ENCODE measurements around the gene DOCK9. TPM values are rescaled to one million over a fixed set of nuclear protein-coding genes. Genes with fewer than 3 reads are reported as not detected.

DOCK9 gene
- total RNA-seq, 1 experiment from 2014 or later: 30.5 TPM

DNA sequence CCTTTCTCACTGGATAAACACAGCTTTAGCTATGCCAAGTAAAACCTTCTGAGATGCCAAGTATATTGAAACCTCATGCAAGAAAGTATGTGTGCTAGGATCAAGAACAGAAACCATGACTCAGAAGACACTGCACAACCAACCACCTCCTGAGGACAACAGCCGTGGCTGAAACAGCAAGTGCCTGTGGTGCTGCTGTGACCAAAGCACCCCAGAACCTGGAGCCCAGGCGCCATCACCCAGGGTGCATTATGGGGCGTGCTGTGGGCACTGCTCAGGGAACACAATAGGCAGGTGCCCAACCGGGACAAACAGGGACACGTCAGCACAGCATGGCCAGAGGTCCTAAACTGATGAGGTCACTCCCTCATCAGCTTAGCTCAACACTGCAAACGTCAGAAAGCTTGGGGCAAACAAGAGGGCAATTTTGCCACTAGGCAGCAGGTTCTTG lies 124.1 kb downstream of the DOCK9 start:
- Histone ChIP-seq H3K36me3 (ENCODE audit: control insufficient read depth, insufficient read depth, low read length) (no peaks in the 10 kb centered on the region), H3K27me3 (ENCODE audit: control insufficient read depth, insufficient read depth, low read length) (no peaks in the 10 kb centered on the region), H3K4me3 (ENCODE audit: low read depth in 2 of 2, low read length in 2 of 2) (no peak overlapping the region), H3K27ac (ENCODE audit: low read length) (no peak overlapping the region), H3K9me3 (ENCODE audit: control insufficient read depth, insufficient read depth, low read depth, low read length) (no peaks in the 10 kb centered on the region), H3K4me1 (ENCODE audit: control insufficient read depth, insufficient read depth, low read length) (no peaks in the 10 kb centered on the region)
- no TSS peak for BruUV-seq (replicated peaks)
- in situ Hi-C loops (cut with HindIII; ENCODE audit: low pct_unique_long_range_greater_than_20kb, low sequenced_read_pairs) (no loop called here), intact Hi-C loops (cut with micrococcal nuclease; ENCODE audit: unreplicated experiment) (no loop called here)
- ChIA-PET POLR2A (no interaction called here), CTCF (interaction anchor here (0.7 kb wide), 1 partner anchor 46 kb away, joined by 4 read pairs; no protein-coding TSS in a partner anchor)
- TF ChIP-seq, protein P1, sequence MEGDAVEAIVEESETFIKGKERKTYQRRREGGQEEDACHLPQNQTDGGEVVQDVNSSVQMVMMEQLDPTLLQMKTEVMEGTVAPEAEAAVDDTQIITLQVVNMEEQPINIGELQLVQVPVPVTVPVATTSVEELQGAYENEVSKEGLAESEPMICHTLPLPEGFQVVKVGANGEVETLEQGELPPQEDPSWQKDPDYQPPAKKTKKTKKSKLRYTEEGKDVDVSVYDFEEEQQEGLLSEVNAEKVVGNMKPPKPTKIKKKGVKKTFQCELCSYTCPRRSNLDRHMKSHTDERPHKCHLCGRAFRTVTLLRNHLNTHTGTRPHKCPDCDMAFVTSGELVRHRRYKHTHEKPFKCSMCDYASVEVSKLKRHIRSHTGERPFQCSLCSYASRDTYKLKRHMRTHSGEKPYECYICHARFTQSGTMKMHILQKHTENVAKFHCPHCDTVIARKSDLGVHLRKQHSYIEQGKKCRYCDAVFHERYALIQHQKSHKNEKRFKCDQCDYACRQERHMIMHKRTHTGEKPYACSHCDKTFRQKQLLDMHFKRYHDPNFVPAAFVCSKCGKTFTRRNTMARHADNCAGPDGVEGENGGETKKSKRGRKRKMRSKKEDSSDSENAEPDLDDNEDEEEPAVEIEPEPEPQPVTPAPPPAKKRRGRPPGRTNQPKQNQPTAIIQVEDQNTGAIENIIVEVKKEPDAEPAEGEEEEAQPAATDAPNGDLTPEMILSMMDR (IDR thresholded peaks at IDR 0.05): no peak
- TF ChIP-seq, protein P2, sequence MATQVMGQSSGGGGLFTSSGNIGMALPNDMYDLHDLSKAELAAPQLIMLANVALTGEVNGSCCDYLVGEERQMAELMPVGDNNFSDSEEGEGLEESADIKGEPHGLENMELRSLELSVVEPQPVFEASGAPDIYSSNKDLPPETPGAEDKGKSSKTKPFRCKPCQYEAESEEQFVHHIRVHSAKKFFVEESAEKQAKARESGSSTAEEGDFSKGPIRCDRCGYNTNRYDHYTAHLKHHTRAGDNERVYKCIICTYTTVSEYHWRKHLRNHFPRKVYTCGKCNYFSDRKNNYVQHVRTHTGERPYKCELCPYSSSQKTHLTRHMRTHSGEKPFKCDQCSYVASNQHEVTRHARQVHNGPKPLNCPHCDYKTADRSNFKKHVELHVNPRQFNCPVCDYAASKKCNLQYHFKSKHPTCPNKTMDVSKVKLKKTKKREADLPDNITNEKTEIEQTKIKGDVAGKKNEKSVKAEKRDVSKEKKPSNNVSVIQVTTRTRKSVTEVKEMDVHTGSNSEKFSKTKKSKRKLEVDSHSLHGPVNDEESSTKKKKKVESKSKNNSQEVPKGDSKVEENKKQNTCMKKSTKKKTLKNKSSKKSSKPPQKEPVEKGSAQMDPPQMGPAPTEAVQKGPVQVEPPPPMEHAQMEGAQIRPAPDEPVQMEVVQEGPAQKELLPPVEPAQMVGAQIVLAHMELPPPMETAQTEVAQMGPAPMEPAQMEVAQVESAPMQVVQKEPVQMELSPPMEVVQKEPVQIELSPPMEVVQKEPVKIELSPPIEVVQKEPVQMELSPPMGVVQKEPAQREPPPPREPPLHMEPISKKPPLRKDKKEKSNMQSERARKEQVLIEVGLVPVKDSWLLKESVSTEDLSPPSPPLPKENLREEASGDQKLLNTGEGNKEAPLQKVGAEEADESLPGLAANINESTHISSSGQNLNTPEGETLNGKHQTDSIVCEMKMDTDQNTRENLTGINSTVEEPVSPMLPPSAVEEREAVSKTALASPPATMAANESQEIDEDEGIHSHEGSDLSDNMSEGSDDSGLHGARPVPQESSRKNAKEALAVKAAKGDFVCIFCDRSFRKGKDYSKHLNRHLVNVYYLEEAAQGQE (IDR thresholded peaks at IDR 0.05; ENCODE audit: insufficient read depth in 1 of 2, low read depth in 2 of 2, low read length in 1 of 2): no peak
- TF ChIP-seq SIN3A (IDR thresholded peaks at IDR 0.05; ENCODE audit: borderline replicate concordance, insufficient read depth, low read depth, low read length): no peak
- no peak for TF ChIP-seq POLR2AphosphoS5 (IDR thresholded peaks at IDR 0.05; ENCODE audit: low read depth, low read length)
- DNase-seq (ENCODE audit: low read depth, low spot score) (no peak), ATAC-seq (no peak)

DNA sequence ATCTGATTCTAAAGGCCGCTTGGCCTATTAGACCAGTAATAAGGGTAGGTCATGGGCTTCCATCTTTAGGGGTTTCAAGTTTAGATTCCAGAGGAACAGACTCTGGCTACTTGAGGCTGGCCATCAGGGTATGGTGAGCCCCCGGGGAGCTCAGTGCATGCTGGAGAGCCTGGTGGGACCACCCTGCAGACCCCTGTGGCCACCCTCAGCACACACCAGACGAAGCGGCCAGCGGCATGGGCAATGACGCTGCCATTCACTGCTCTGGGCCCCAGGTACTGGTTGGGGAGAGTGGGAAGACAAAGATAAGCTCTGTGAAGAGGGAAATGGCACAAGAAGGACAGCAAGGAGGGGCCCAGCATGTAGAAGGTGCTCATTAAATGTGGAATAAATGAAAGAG lies 126.6 kb downstream of the DOCK9 start:
- no peak for ATAC-seq
- intact Hi-C loops (cut with micrococcal nuclease; ENCODE audit: unreplicated experiment): no loop called here
- no TSS peak for BruUV-seq (replicated peaks)
- Histone ChIP-seq H3K4me1 (ENCODE audit: control insufficient read depth, insufficient read depth, low read length) (no peaks in the 10 kb centered on the region), H3K27ac (ENCODE audit: low read length) (no peak overlapping the region), H3K9me3 (ENCODE audit: control insufficient read depth, insufficient read depth, low read depth, low read length) (no peaks in the 10 kb centered on the region), H3K27me3 (ENCODE audit: control insufficient read depth, insufficient read depth, low read length) (no peaks in the 10 kb centered on the region), H3K36me3 (ENCODE audit: control insufficient read depth, insufficient read depth, low read length) (no peaks in the 10 kb centered on the region), H3K4me3 (ENCODE audit: low read depth in 2 of 2, low read length in 2 of 2) (no peak overlapping the region)
- in situ Hi-C loops (cut with HindIII; ENCODE audit: low pct_unique_long_range_greater_than_20kb, low sequenced_read_pairs): no loop called here
- ChIA-PET CTCF (no interaction called here), POLR2A (no interaction called here)
- TF ChIP-seq SIN3A (IDR thresholded peaks at IDR 0.05; ENCODE audit: borderline replicate concordance, insufficient read depth, low read depth, low read length) (no peak), POLR2AphosphoS5 (IDR thresholded peaks at IDR 0.05; ENCODE audit: low read depth, low read length) (no peak), TCF7L2 (IDR thresholded peaks at IDR 0.05; ENCODE audit: low read depth, low read length) (no peak)
- TF ChIP-seq, protein P2 (IDR thresholded peaks at IDR 0.05; ENCODE audit: insufficient read depth in 1 of 2, low read depth in 2 of 2, low read length in 1 of 2): no peak
- TF ChIP-seq, protein P1 (IDR thresholded peaks at IDR 0.05): no peak
- DNase-seq (ENCODE audit: low read depth, low spot score): no peak

Measured in Panc1 (cell line).